Esophagus mucosa (tissue), 1 donor: ENCODE data around the gene GRIN1. TPM values are rescaled to one million over a fixed set of nuclear protein-coding genes. Genes with fewer than 3 reads are reported as not detected.

Experiments
- ATAC-seq: fragments of 200-7000 bp; cut with Tn5 transposase; one replicate; pipeline ENCODE4 v1.9.1; 2020
- total RNA-seq: library from RNA; stranded (reverse); gene quantifications from one replicate; pipeline ENCODE4 v1.2.4, GENCODE V29; 2023
- donor health status: DM: yes; HTN: yes; CAD: no.

Gene GRIN1
- total RNA-seq, 1 donor from 2014 or later = 0.12 TPM

GRCh38 chr9:137195525-137196220, 56.7 kb downstream of the GRIN1 start:
- peak; percentile 48 for ATAC-seq

GRCh38 chr9:137198051-137198901, 59.3 kb downstream of the GRIN1 start:
- ATAC-seq = no peak

- ATAC-seq = no peak
Observed at GRCh38 chr9:137198902-137199283, 59.9 kb downstream of the GRIN1 start.

GRCh38 chr9:137199411-137200121, 60.6 kb downstream of the GRIN1 start:
- no peak for ATAC-seq

GRCh38 chr9:137200311-137201204, 61.6 kb downstream of the GRIN1 start, which contains the start of gene TPRN:
TPRN (minus strand) TSS chr9:137200741; CDS start chr9:137200711, 30 bp downstream.
- ATAC-seq = peak; percentile 93

DNA sequence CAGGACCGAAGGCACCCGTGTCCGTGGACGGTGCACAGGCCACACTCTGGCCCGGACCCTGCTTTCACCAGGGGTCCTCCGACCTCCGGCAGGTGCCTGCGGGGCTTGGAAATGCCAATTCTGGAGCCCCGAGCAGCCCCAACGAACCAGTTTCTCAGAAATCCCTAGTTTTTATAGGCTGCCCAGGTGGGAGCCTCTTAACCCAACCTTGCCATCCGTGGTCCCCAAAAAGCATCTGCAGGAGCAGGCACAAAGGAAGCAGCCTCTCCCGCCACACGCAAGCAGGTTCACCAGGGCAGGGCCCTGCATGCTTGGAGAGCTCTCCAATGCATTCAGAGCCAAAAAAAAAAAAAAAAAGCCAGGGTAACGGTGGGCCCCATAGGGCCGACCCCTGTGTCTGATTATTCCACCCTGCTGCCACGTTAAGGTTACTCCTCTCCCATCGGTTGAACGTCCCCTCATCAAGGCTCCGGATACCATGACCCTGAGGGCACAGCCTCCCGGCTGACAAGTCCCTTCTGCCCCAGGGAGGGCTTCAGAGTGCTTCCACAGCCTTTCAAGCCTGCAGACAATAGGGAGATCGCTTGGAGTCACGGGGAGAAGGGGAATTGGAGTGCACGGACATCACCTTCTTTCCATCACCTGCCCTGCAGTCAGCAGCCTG, 62.4 kb downstream of the GRIN1 start:
- no peak for ATAC-seq

GRCh38 chr9:137202966-137203365, 64.0 kb downstream of the GRIN1 start:
- ATAC-seq = no peak

DNA sequence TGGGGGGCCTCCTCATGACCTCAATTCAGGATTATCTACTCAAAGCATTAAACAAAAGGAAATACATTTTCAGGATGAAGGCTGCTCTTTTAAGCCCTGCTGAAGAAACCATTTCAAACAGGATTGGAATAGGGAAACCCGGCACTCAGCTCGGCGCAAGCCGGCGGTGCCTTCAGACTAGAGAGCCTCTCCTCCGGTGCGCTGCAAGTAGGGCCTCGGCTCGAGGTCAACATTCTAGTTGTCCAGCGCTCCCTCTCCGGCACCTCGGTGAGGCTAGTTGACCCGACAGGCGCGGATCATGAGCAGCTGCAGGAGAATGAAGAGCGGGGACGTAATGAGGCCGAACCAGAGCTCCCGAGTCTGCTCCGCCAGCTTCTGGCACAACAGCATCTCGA, 65.8 kb downstream of the GRIN1 start:
- no peak for ATAC-seq

- ATAC-seq = peak; percentile 69
Observed at GRCh38 chr9:137205126-137206069, 66.4 kb downstream of the GRIN1 start, which contains the start of the genes NDOR1 and TMEM203. NDOR1 (plus strand) TSS chr9:137205700; CDS start chr9:137205778, 78 bp downstream. TMEM203 (minus strand) TSS chr9:137205648; CDS start chr9:137205414, 234 bp downstream.

DNA sequence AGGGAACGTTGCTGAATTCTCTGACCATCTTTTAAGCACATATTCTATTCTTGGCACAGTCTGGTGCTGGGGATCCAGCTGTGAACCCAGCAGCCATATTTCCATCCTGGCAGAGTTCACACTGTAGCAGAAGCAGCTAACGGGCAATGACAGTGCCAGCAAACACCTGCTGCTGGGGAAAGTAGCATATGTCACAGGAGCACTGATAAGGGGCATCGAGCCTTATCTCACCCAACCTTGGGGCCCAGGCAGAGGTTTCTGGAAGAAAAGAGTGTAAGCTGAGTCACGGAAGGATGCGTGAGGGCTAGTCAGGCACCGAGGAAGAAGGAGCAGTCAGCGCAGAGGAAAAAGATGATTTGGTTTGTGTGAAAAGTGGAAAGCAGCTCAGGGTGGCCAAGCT, 67.6 kb downstream of the GRIN1 start:
- ATAC-seq = no peak

- ATAC-seq = no peak
Observed at GRCh38 chr9:137211532-137211931, 72.6 kb downstream of the GRIN1 start.

GRCh38 chr9:137212520-137212919, 73.6 kb downstream of the GRIN1 start:
- ATAC-seq = no peak

GRCh38 chr9:137213160-137214060, 74.5 kb downstream of the GRIN1 start:
- ATAC-seq = peak; percentile 1

DNA sequence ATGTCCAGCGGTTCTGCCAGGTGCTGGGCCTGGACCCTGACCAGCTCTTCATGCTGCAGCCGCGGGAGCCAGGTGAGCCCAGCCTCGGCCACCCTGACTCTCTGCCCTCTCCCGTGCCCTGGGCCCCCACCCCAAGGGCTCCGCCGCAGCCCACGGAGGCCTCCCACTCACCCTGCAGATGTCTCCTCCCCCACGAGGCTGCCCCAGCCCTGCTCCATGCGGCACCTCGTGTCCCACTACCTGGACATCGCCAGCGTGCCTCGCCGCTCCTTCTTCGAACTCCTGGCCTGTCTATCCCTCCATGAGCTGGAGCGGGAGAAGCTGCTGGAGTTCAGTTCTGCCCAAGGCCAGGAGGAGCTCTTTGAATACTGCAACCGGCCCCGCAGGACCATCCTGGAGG, 75.7 kb downstream of the GRIN1 start:
- no peak for ATAC-seq

GRCh38 chr9:137215196-137215986, 76.4 kb downstream of the GRIN1 start:
- ATAC-seq = no peak

DNA sequence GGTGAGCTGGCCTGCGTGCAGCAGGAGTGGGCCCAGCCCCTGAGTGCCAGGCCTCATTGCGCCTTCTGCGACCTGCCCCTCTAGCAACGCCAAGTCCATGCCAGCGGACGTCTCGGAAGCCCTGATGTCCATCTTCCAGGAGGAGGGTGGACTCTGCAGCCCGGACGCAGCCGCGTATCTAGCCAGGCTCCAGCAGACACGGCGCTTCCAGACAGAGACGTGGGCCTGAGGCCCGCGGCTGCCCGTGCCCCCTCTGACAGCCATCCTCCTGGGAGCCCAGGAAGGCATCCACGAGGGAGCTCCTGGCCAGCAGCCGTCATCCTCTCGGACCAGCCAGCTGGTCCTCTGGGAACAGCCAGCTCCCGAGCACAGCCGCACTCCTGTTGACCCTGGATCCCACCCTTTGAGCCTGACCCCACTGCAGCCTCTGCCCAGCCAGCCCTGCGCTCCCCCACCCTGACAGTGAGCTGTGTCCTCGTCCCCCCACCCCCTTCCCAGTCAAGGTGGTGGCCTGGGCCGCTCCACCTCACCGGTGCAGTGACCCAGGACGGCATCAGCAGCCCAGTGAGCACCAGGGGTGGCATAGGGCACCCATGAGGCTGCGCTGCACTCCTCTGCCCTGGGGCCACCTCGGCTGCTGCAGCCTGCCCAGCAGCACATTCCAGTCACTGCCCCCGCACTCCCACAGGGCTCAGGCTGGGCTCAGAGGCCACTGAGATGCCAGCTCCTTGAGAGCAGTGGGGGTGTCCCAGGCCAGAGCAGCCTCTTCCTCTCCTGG, 77.4 kb downstream of the GRIN1 start:
- no peak for ATAC-seq
